ENCODE results near the gene CELF4. TPM values are rescaled to one million over a fixed set of nuclear protein-coding genes. Genes with fewer than 3 reads are reported as not detected.

Gene CELF4
- total RNA-seq, 6 donors from 2014 or later: 0.15 to 1.4 (median 0.81) TPM; not detected in 1

- Histone ChIP-seq H3K36me3 (no peaks in the 10 kb centered on the region), H3K4me3 (no peak overlapping the region), H3K27ac (peak overlapping the region in 3 of 4 donors; percentile 60 to 69 (median 66)), H3K4me1 (peaks cover 4 to 15% (median 7%) of the 10 kb centered on the region in 4 donors), H3K9me3 (no peaks in the 10 kb centered on the region), H3K27me3 (no peaks in the 10 kb centered on the region)
- TF ChIP-seq CTCF (IDR thresholded peaks at IDR 0.05): no peak
- no peak for TF ChIP-seq POLR2AphosphoS5 (IDR thresholded peaks at IDR 0.05)
- no peak for TF ChIP-seq POLR2A (IDR thresholded peaks at IDR 0.05)
- TF ChIP-seq EP300 (IDR thresholded peaks at IDR 0.05): no peak
- WGBS, 2 donors: 68 to 70% methylated on average over 3 of the region's 3 CpGs
- no peak for ATAC-seq (ENCODE audit: low FRiP score in 2 of 2)
- no peak for DNase-seq
These were observed 111.8 kb downstream of the CELF4 start for GRCh38 chr18:37453752-37454151.

DNA sequence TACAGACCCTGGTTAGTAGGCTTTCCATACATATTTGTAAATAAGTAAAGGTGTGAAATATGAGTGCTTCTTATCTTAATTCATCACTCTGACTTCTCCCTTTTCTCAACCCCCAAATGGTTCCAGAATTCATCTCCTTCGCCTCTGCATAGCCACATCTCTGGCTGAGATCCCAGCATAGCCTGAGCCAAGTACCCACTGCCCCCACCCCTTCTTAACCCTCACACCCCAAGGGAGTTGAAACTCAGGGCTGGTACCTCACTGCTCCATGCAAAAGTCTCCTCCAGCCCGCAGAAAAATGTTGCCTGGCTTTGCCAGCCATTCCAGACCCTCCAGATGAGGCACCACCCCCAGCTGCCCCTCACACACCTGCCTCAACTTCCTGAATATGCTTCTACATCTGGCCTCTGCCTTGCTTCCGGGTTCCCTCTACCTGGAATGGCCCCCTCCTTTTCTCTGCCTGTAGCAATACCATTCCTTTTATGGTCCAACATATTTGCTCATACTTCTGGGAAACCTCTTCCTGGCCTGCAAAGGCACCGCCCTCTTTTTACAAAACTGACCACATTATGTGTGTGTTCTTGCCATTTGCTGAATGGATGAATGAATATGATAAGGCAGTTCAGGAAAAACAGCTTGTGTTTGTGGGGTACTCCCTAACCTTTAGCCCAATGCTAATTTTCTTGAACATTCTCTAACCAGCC lies 112.8 kb downstream of the CELF4 start:
- no peak overlapping the region for H3K4me3 ChIP-seq

GRCh38 chr18:37452015-37452414 lies 113.6 kb downstream of the CELF4 start:
- H3K9me3 ChIP-seq: no peaks in the 10 kb centered on the region
- no peaks in the 10 kb centered on the region for H3K36me3 ChIP-seq
- TF ChIP-seq POLR2A (IDR thresholded peaks at IDR 0.05) (no peak), CTCF (IDR thresholded peaks at IDR 0.05) (no peak), EP300 (IDR thresholded peaks at IDR 0.05) (no peak), POLR2AphosphoS5 (IDR thresholded peaks at IDR 0.05) (no peak)
- H3K4me1 ChIP-seq: peaks cover 4 to 15% (median 7%) of the 10 kb centered on the region in 4 donors
- DNase-seq: no peak
- no peaks in the 10 kb centered on the region for H3K27me3 ChIP-seq
- H3K4me3 ChIP-seq: no peak overlapping the region
- peak overlapping the region in 2 of 4 donors; percentile 51 to 59 for H3K27ac ChIP-seq
- 62 to 95% methylated on average over 2 to 6 of the region's 6 CpGs for WGBS, 2 donors
- no peak for ATAC-seq (ENCODE audit: low FRiP score in 2 of 2)

More for the DNA sequence above, 112.8 kb downstream of the CELF4 start:
- Histone ChIP-seq H3K9me3 (no peaks in the 10 kb centered on the region), H3K36me3 (no peaks in the 10 kb centered on the region), H3K27ac (peak overlapping the region in 3 of 4 donors; percentile 60 to 69 (median 66)), H3K4me1 (peaks cover 4 to 15% (median 7%) of the 10 kb centered on the region in 4 donors), H3K27me3 (no peaks in the 10 kb centered on the region)
- ATAC-seq (ENCODE audit: low FRiP score in 2 of 2) (peak in 1 of 2 donors; percentile 10), DNase-seq (peak in 1 of 2 donors; percentile 56)
- WGBS, 2 donors: 29 to 30% methylated on average over 4 of the region's 4 CpGs
- TF ChIP-seq POLR2A (IDR thresholded peaks at IDR 0.05): no peak
- no peak for TF ChIP-seq CTCF (IDR thresholded peaks at IDR 0.05)
- no peak for TF ChIP-seq POLR2AphosphoS5 (IDR thresholded peaks at IDR 0.05)
- no peak for TF ChIP-seq EP300 (IDR thresholded peaks at IDR 0.05)

GRCh38 chr18:37451239-37451825 lies 114.3 kb downstream of the CELF4 start:
- no peak overlapping the region for H3K27ac ChIP-seq
- peak in 1 of 2 donors; percentile 11 for ATAC-seq (ENCODE audit: low FRiP score in 2 of 2)
- WGBS, 2 donors: 89 to 92% methylated on average over 12 to 14 of the region's 14 CpGs
- TF ChIP-seq CTCF (IDR thresholded peaks at IDR 0.05): no peak
- TF ChIP-seq EP300 (IDR thresholded peaks at IDR 0.05): no peak
- TF ChIP-seq POLR2A (IDR thresholded peaks at IDR 0.05): no peak
- H3K36me3 ChIP-seq: no peaks in the 10 kb centered on the region
- H3K4me1 ChIP-seq: peaks cover 4 to 15% (median 7%) of the 10 kb centered on the region in 4 donors
- DNase-seq: no peak
- H3K4me3 ChIP-seq: no peak overlapping the region
- no peaks in the 10 kb centered on the region for H3K27me3 ChIP-seq
- no peaks in the 10 kb centered on the region for H3K9me3 ChIP-seq

Data from upper lobe of left lung (tissue), 6 donors.